Measurements from ENCODE around the gene PAPPA2.
"Not testable (repeated sequence)": the region's sequence is repeated elsewhere in the genome, so short reads cannot be mapped to it uniquely, and the experiment has no call there.

The PAPPA2 gene

GRCh38 chr1:176552217-176552991 lies 89.4 kb downstream of the PAPPA2 start:
- DNase-seq (ENCODE audit: low read depth), result no peak

- no peak for DNase-seq (ENCODE audit: low read depth)
Observed at GRCh38 chr1:176552999-176553398, 90.0 kb downstream of the PAPPA2 start.

DNA sequence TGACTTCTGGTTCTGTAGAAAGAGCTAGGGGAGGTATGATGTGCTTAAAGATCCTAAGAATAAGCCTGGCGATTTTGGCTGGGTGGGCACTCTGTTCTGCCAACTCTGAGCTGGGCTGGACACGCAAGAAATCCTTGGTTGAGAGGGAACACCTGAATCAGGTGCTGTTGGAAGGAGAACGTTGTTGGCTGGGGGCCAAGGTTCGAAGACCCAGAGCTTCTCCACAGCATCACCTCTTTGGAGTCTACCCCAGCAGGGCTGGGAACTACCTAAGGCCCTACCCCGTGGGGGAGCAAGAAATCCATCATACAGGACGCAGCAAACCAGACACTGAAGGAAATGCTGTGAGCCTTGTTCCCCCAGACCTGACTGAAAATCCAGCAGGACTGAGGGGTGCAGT lies 93.3 kb downstream of the PAPPA2 start:
- DNase-seq (ENCODE audit: low read depth), result no peak

- no peak for DNase-seq (ENCODE audit: low read depth)
Observed at GRCh38 chr1:176557543-176558258, 94.7 kb downstream of the PAPPA2 start.

DNA sequence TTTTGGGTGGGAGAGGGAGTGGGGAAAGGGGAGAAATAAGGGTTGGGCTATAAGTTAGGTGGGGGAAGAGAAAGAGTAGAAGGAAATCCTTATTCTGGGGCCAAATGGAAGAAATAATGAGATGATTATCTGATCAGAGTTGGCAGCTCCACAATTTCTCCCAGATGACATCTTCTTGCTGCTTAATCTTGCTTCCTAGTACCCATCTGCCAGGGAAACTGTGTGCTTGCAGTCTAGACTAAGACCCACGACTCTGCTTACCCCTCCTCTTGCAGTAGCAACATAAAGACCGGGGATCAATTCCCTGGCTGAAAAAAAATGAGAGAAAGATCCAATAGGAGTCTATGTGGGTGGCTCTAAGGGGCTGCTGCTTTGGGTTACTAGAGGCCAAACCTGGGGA lies 95.6 kb downstream of the PAPPA2 start:
- DNase-seq (ENCODE audit: low read depth), result no peak

DNA sequence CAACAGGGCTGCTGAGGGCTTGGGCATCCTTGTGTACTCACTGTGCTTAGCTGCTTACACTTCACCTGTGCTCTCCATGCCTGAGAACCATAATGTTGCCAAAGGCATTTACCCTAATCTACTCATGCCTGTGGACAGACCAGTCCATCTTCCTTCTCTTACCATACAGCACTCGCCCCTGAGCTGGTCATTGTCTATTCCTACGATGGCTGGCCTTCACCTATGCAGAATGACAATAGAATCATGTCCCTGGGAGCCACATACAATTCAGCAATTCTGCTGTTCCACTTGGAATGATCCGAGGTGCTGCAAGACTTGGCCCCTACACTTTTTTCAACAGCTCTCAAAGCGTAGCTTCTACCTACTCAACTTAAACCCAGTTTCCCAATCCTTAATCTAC lies 96.5 kb downstream of the PAPPA2 start:
- DNase-seq (ENCODE audit: low read depth), result no peak

DNA sequence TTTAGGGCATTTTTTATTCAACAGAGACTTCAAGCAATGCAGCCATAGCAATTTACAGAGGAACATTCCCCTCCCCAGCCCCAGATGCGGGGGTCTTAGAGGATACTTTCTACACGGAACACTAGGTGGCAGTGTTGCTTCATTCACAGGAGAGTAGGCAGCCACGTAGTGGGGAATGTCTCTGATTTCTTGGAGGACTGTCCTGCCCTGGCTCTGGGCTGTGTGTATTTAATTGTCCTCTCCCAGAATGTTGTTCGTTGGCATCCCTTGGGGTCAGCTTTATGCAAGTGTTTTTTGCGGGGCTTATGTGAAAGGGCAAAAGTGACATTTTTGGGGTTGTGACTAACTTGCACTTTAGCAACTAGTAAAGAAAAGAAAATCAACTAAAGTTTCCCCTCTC lies 96.9 kb downstream of the PAPPA2 start:
- peak; percentile 41 for DNase-seq (ENCODE audit: low read depth)

DNA sequence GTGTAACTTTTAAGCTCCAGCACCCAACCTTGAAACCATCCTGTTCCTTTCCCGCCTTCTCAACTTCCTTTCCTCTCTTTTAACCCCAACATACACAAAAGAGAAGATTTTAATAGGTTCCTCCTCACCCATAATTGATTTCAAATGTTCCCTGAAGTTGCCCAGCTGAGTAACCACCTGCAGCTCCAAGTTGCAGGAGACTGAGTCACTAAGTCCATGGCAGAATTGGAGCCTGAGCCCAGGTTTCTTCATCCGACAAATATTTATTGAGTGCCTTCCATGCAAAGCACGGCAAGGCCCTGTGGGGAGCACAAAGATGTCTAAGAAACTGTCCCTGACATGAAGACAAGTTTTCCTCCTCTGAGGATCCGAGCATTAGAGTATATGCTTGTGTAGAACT lies 97.7 kb downstream of the PAPPA2 start:
- no peak for DNase-seq (ENCODE audit: low read depth)

DNA sequence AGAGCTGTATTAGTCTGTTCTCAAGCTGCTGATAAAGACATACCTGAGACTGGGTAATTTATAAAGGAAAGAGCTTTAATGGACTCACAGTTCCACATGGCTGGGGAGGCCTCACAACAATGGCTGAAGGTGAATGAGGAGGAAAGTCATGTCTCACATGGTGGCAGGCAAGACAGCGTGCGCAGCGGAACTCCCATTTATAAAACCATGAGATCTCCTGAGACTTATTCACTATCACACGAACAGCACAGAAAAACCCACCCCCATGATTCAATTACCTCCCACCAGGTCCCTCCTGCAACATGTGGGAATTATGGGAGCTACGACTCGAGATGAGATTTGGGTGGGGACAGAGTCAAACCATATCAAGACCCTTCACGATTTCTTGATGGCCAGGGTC lies 98.8 kb downstream of the PAPPA2 start:
- DNase-seq (ENCODE audit: low read depth), result not testable (repeated sequence)

DNA sequence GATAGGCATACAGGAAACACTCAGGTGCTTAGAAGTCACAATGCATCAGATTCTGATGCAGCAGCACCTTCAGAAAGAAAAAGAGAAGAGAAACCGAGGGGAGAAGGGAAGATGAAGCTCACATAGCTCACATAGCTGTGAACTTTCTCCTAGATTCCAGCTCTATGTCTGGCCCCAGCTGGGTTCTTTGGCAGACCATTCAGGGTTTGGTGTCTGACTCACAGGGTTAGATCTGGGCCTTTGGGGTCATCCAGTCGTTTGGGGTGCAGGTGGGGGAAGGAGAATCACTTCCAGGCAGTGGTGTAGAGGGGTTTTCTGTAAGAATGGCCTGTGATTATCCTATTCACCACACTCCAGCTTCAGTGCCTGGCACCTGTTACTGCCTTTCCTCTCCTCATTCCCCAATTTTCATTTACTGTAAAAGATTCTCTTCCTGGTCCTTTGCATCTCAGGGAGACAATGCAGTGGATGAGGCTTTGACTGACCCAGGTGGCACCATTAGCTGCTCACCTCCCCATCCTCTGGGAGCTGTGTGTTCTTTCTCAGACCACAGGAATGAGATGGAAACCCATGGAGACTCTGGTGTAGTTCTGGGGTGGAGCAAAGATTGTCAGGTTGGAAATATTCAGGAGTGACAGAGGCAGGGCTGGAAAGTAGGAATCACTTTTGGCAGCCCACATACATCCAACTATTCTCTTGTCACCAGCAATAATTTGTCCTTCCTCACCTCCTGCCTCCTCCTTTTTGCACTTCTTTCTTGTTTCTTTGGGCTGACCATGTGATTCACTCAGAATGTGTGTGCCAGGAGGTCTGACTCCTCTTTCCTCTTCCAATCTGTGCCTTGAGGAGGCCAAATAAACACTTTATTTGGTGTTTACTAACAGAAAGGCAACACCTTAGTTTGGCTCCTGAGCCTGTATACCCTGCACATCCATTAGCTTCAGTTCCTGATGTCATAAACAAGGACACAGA lies 103.3 kb downstream of the PAPPA2 start:
- no peak for DNase-seq (ENCODE audit: low read depth)

DNA sequence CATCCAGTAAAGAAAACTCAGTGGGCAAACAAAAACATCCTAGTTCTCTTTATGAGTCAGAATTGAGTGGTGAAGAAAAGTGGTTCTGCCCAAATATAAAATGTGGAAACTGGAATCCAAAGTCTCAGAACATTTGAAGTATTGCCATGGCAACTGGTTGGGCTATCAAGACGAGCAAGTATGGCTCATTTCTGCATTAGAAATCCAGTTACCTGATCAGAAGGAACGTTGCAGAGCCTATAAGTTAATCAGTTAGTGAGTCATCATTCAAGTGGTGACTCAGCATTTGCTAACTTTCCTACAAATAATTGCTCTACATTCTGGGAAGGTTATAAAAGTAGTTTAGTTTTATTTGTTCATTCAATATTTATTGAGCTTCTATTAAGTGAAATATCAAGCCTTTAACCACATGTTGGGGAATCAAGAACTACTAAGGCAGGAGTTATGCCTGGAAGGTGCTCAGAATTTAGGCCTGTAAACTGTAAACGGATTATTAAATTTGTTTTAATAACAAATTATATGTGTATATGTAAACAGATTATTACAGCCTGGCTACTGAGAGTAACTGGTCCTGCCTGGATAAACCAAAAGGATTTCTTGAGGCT lies 104.3 kb downstream of the PAPPA2 start:
- peak; percentile 12 for DNase-seq (ENCODE audit: low read depth)

- DNase-seq (ENCODE audit: low read depth), result no peak
Observed at GRCh38 chr1:176568185-176568584, 105.2 kb downstream of the PAPPA2 start.

GRCh38 chr1:176574756-176575155 lies 111.8 kb downstream of the PAPPA2 start:
- DNase-seq (ENCODE audit: low read depth), result no peak

- no peak for DNase-seq (ENCODE audit: low read depth)
Observed at GRCh38 chr1:176575991-176576390, 113.0 kb downstream of the PAPPA2 start.

DNA sequence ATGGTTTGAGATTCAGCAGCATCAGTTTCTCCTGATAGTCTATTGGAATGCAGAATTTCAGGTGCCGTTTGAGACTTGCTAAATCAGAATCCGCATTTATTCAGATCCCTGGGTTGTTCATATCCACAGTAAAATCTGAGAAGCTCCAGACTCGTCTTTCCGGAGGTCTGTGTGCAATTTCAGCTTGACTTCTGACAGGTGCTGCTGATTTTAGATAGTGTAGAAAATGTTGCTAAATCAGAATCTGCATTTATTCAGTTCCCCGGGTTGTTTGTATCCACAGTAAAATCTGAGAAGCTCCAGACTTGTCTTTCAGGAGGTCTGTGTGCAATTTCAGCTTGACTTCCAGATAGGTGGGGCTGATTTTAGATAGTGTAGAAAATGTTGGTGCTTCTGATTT lies 113.7 kb downstream of the PAPPA2 start:
- DNase-seq (ENCODE audit: low read depth), result no peak

DNA sequence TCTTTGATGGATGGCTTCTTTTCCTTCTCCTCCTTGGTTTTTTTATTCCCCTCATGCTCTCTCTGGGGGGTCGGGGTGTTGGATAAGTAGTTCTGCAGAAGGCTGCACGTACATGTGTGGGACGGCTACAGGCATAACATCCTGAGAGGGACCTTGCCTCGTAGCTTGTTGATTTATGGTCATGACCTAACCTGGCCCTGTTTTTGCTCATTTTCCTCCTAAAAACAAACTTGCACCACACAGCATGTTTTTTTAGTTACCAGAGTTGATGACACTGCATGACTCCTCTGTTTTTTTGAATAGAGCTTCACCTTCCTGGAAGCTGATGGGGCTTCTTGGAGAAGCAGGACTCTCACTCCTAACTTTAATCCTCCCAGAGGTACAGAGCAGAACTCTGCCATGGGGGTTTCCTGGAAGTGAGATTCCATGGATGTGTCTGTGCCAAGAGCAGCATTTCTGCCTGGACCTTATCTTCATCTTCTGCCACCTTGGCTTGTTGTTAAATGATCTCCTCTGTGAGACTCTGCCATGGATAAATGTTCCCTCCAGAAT lies 114.7 kb downstream of the PAPPA2 start:
- no peak for DNase-seq (ENCODE audit: low read depth)

DNA sequence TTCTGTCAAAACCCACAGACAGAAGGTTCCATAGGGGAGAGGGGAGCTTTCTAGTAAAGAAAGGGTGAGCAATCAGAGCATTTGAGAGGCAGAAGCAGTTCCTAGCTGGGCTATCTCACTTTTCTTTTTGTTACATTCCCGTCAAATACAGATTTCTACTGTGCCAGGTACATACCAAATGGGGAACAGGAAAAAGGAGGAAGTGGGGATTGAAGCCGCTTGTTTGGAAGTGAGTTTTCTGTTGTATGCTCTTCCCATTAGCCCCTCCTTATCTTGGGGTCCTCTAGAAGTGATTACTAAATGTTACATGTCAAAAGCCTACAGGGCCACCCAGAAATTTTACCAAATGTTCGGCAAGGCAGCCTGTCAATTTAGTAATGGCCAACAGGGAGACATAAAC lies 116.1 kb downstream of the PAPPA2 start:
- no peak for DNase-seq (ENCODE audit: low read depth)

GRCh38 chr1:176595217-176595616 lies 132.2 kb downstream of the PAPPA2 start:
- DNase-seq (ENCODE audit: low read depth), result no peak

DNA sequence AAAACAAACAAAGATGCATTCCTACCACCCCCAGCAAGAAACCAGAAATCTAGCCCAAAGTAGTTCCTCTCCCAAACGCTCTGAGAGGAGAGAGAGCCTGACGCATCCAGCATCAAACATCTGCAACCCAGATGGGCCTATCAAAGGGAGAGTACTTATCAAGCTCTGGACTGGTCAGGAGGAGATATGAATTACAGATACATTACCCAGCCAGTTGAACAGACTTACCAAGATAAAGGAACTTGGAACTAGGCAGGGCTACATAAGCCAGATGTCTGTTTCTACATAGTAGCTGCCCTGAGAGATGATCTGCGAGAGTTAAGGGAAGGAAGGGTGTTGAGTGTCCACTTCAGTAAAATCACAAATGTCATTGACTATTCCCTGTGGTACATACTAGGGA lies 138.4 kb downstream of the PAPPA2 start:
- DNase-seq (ENCODE audit: low read depth), result no peak

DNA sequence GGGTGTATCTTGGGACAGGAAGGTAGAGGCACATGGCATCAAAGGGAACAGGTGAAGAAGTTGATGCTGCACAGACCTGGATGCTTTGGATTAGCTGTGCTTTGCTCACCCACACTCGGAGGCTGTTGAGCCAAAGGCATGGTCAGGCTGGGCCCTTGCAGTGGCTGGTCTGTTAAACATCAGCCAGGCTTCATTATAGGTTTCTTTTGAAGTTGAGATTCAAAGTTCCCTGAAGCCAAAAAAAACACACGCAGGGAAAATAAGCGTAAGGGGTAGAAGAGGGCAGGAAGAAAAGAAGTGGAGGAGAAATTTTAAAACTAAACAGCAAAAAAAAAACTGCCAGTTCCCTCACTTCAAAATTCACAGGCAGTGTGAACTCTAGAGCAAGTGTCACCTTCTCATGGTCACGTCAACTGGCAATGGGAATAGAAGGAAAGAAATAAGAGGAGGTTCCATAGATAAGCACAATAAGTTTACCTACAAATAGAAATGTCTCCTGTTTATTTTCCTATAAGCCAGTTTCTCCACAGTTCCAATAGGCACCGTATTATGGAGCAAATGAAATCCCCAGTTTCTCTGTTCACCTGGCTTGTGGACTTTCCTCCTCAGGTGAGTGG lies 139.5 kb downstream of the PAPPA2 start:
- no peak for DNase-seq (ENCODE audit: low read depth)

GRCh38 chr1:176603696-176604095 lies 140.7 kb downstream of the PAPPA2 start:
- no peak for DNase-seq (ENCODE audit: low read depth)

All from iris pigment epithelial cell (primary cell).